ENCODE measurements around the gene FYB1.

The FYB1 gene

GRCh38 chr5:39107350-39107749, 112.0 kb downstream of the FYB1 start:
- DNase-seq = no peak
- Mint-ChIP-seq H3K9me3 (no peaks in the 10 kb centered on the region), H3K36me3 (ENCODE audit: low read depth) (peaks cover 13% of the 10 kb centered on the region), H3K27ac (no peak overlapping the region), H3K4me3 (no peak overlapping the region), H3K27me3 (no peaks in the 10 kb centered on the region), H3K4me1 (peaks cover 8% of the 10 kb centered on the region)
- no peak for ATAC-seq

- H3K36me3 Mint-ChIP-seq (ENCODE audit: low read depth) = peaks cover 14% of the 10 kb centered on the region
- peaks cover 13% of the 10 kb centered on the region for H3K4me1 Mint-ChIP-seq
- H3K27ac Mint-ChIP-seq = no peak overlapping the region
- H3K9me3 Mint-ChIP-seq = no peaks in the 10 kb centered on the region
- DNase-seq = no peak
- H3K27me3 Mint-ChIP-seq = no peaks in the 10 kb centered on the region
- no peak overlapping the region for H3K4me3 Mint-ChIP-seq
- no peak for ATAC-seq
Observed at GRCh38 chr5:39106322-39106721, 113.0 kb downstream of the FYB1 start.

GRCh38 chr5:39104221-39104620, 115.1 kb downstream of the FYB1 start:
- Mint-ChIP-seq H3K27me3 (no peaks in the 10 kb centered on the region), H3K27ac (peak overlapping the region; percentile 32), H3K9me3 (no peaks in the 10 kb centered on the region), H3K4me1 (peaks cover 31% of the 10 kb centered on the region), H3K4me3 (no peak overlapping the region), H3K36me3 (ENCODE audit: low read depth) (peaks cover 15% of the 10 kb centered on the region)
- DNase-seq (no peak), ATAC-seq (no peak)

- H3K36me3 Mint-ChIP-seq (ENCODE audit: low read depth) = peaks cover 13% of the 10 kb centered on the region
- ATAC-seq (no peak), DNase-seq (no peak)
- H3K27me3 Mint-ChIP-seq = no peaks in the 10 kb centered on the region
- H3K27ac Mint-ChIP-seq = no peak overlapping the region
- H3K4me1 Mint-ChIP-seq = peaks cover 30% of the 10 kb centered on the region
- H3K4me3 Mint-ChIP-seq = no peak overlapping the region
- no peaks in the 10 kb centered on the region for H3K9me3 Mint-ChIP-seq
Observed at GRCh38 chr5:39102684-39103155, 116.6 kb downstream of the FYB1 start.

- ATAC-seq = peak; percentile 41
- peaks cover 30% of the 10 kb centered on the region for H3K4me1 Mint-ChIP-seq
- H3K36me3 Mint-ChIP-seq (ENCODE audit: low read depth) = peaks cover 13% of the 10 kb centered on the region
- H3K4me3 Mint-ChIP-seq = no peak overlapping the region
- DNase-seq = no peak
- H3K27me3 Mint-ChIP-seq = no peaks in the 10 kb centered on the region
- no peaks in the 10 kb centered on the region for H3K9me3 Mint-ChIP-seq
- H3K27ac Mint-ChIP-seq = peak overlapping the region; percentile 41
Observed at GRCh38 chr5:39100851-39101396, 118.4 kb downstream of the FYB1 start.

- peaks cover 13% of the 10 kb centered on the region for H3K36me3 Mint-ChIP-seq (ENCODE audit: low read depth)
- H3K27ac Mint-ChIP-seq = no peak overlapping the region
- H3K4me3 Mint-ChIP-seq = no peak overlapping the region
- no peaks in the 10 kb centered on the region for H3K9me3 Mint-ChIP-seq
- H3K27me3 Mint-ChIP-seq = no peaks in the 10 kb centered on the region
- peaks cover 30% of the 10 kb centered on the region for H3K4me1 Mint-ChIP-seq
- ATAC-seq = no peak
- DNase-seq = no peak
Observed at GRCh38 chr5:39100301-39100850, 119.0 kb downstream of the FYB1 start.

GRCh38 chr5:39099831-39100230, 119.5 kb downstream of the FYB1 start:
- H3K4me3 Mint-ChIP-seq = no peak overlapping the region
- no peaks in the 10 kb centered on the region for H3K9me3 Mint-ChIP-seq
- H3K27me3 Mint-ChIP-seq = no peaks in the 10 kb centered on the region
- peaks cover 12% of the 10 kb centered on the region for H3K36me3 Mint-ChIP-seq (ENCODE audit: low read depth)
- no peak for DNase-seq
- ATAC-seq = no peak
- H3K27ac Mint-ChIP-seq = no peak overlapping the region
- H3K4me1 Mint-ChIP-seq = peaks cover 30% of the 10 kb centered on the region

- ATAC-seq = no peak
- no peak for DNase-seq
- no peak overlapping the region for H3K4me3 Mint-ChIP-seq
- H3K27ac Mint-ChIP-seq = no peak overlapping the region
- H3K4me1 Mint-ChIP-seq = peaks cover 2% of the 10 kb centered on the region
- no peaks in the 10 kb centered on the region for H3K9me3 Mint-ChIP-seq
- H3K36me3 Mint-ChIP-seq (ENCODE audit: low read depth) = no peaks in the 10 kb centered on the region
- no peaks in the 10 kb centered on the region for H3K27me3 Mint-ChIP-seq
Observed at GRCh38 chr5:39093352-39093751, 126.0 kb downstream of the FYB1 start.

- no peak for DNase-seq
- H3K4me1 Mint-ChIP-seq = peaks cover 2% of the 10 kb centered on the region
- no peak overlapping the region for H3K27ac Mint-ChIP-seq
- no peaks in the 10 kb centered on the region for H3K36me3 Mint-ChIP-seq (ENCODE audit: low read depth)
- H3K27me3 Mint-ChIP-seq = no peaks in the 10 kb centered on the region
- no peak overlapping the region for H3K4me3 Mint-ChIP-seq
- no peaks in the 10 kb centered on the region for H3K9me3 Mint-ChIP-seq
- ATAC-seq = no peak
Observed at GRCh38 chr5:39092581-39093351, 126.6 kb downstream of the FYB1 start.

- H3K4me1 Mint-ChIP-seq = peaks cover 2% of the 10 kb centered on the region
- no peak for ATAC-seq
- H3K4me3 Mint-ChIP-seq = no peak overlapping the region
- no peak for DNase-seq
- no peaks in the 10 kb centered on the region for H3K9me3 Mint-ChIP-seq
- H3K27ac Mint-ChIP-seq = no peak overlapping the region
- H3K27me3 Mint-ChIP-seq = no peaks in the 10 kb centered on the region
- H3K36me3 Mint-ChIP-seq (ENCODE audit: low read depth) = no peaks in the 10 kb centered on the region
Observed at GRCh38 chr5:39091940-39092580, 127.3 kb downstream of the FYB1 start.

GRCh38 chr5:39083968-39084367, 135.4 kb downstream of the FYB1 start:
- H3K4me3 Mint-ChIP-seq = no peak overlapping the region
- H3K27ac Mint-ChIP-seq = no peak overlapping the region
- H3K9me3 Mint-ChIP-seq = peaks cover 12% of the 10 kb centered on the region
- H3K36me3 Mint-ChIP-seq (ENCODE audit: low read depth) = no peaks in the 10 kb centered on the region
- H3K27me3 Mint-ChIP-seq = peaks cover 19% of the 10 kb centered on the region
- peaks cover 18% of the 10 kb centered on the region for H3K4me1 Mint-ChIP-seq
- DNase-seq (no peak), ATAC-seq (no peak)

- no peak overlapping the region for H3K27ac Mint-ChIP-seq
- H3K9me3 Mint-ChIP-seq = peaks cover 12% of the 10 kb centered on the region
- H3K4me3 Mint-ChIP-seq = no peak overlapping the region
- H3K36me3 Mint-ChIP-seq (ENCODE audit: low read depth) = no peaks in the 10 kb centered on the region
- no peak for ATAC-seq
- peaks cover 18% of the 10 kb centered on the region for H3K4me1 Mint-ChIP-seq
- H3K27me3 Mint-ChIP-seq = peaks cover 24% of the 10 kb centered on the region
- no peak for DNase-seq
Observed at GRCh38 chr5:39082995-39083394, 136.4 kb downstream of the FYB1 start.

- H3K4me3 Mint-ChIP-seq = no peak overlapping the region
Observed at GRCh38 chr5:39080597-39081204, 138.7 kb downstream of the FYB1 start.

GRCh38 chr5:39080168-39080567, 139.2 kb downstream of the FYB1 start:
- Mint-ChIP-seq H3K4me3 (no peak overlapping the region), H3K9me3 (peaks cover 12% of the 10 kb centered on the region), H3K27me3 (peaks cover 40% of the 10 kb centered on the region), H3K27ac (no peak overlapping the region), H3K36me3 (ENCODE audit: low read depth) (no peaks in the 10 kb centered on the region), H3K4me1 (peaks cover 35% of the 10 kb centered on the region)
- ATAC-seq (no peak), DNase-seq (no peak)

More at GRCh38 chr5:39080597-39081204, 138.7 kb downstream of the FYB1 start:
- Mint-ChIP-seq H3K27ac (no peak overlapping the region), H3K36me3 (ENCODE audit: low read depth) (no peaks in the 10 kb centered on the region), H3K4me1 (peaks cover 31% of the 10 kb centered on the region), H3K27me3 (peaks cover 39% of the 10 kb centered on the region), H3K9me3 (peaks cover 12% of the 10 kb centered on the region)
- no peak for ATAC-seq
- DNase-seq = peak; percentile 36
